ENCODE measurements around the gene BTBD9. TPM values are rescaled to one million over a fixed set of nuclear protein-coding genes. Genes with fewer than 3 reads are reported as not detected.

BTBD9 gene
- polyA plus RNA-seq, 1 donor from 2014 or later, result 15.2 TPM

DNA sequence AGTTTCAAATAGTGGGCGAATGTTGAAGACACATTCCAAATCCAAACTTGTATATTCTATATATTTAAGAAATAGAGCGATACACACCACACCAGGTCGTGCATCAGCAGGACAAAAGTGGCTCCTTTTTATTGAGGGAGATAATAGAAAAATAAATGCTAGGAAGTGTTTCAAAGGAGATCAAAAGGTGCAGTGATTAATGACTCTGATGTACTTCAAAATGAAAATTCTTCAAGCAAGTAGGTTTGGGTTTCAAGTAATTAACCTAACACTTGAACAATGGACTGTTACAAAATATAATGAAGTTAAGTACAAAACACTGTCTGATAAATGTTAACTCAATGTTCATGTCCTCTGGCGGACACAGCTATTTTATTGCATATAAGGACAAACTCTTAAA, 185.9 kb downstream of the BTBD9 start:
- peaks cover 0 to 4% (median 0%) of the 10 kb centered on the region in 3 donors for H3K4me1 Mint-ChIP-seq
- no peaks in the 10 kb centered on the region for H3K27me3 Mint-ChIP-seq
- H3K36me3 Mint-ChIP-seq, result peaks cover 14% of the 10 kb centered on the region
- no peak overlapping the region for H3K27ac Mint-ChIP-seq
- no peak overlapping the region for H3K4me3 Mint-ChIP-seq
- peaks cover 0 to 5% (median 0%) of the 10 kb centered on the region in 3 donors for H3K9me3 Mint-ChIP-seq

GRCh38 chr6:38452816-38453660, 186.7 kb downstream of the BTBD9 start:
- Mint-ChIP-seq H3K4me1 (peaks cover 0 to 2% (median 0%) of the 10 kb centered on the region in 3 donors), H3K4me3 (no peak overlapping the region), H3K27ac (no peak overlapping the region), H3K9me3 (peaks cover 0 to 5% (median 0%) of the 10 kb centered on the region in 3 donors), H3K27me3 (no peaks in the 10 kb centered on the region), H3K36me3 (peaks cover 11% of the 10 kb centered on the region)

GRCh38 chr6:38450717-38451116, 189.0 kb downstream of the BTBD9 start:
- H3K4me1 Mint-ChIP-seq, result peaks cover 0 to 2% (median 0%) of the 10 kb centered on the region in 3 donors
- no peaks in the 10 kb centered on the region for H3K27me3 Mint-ChIP-seq
- H3K4me3 Mint-ChIP-seq, result no peak overlapping the region
- peaks cover 0 to 5% (median 0%) of the 10 kb centered on the region in 3 donors for H3K9me3 Mint-ChIP-seq
- peaks cover 6% of the 10 kb centered on the region for H3K36me3 Mint-ChIP-seq
- H3K27ac Mint-ChIP-seq, result no peak overlapping the region

GRCh38 chr6:38445925-38446324, 193.8 kb downstream of the BTBD9 start:
- no peaks in the 10 kb centered on the region for H3K27me3 Mint-ChIP-seq

DNA sequence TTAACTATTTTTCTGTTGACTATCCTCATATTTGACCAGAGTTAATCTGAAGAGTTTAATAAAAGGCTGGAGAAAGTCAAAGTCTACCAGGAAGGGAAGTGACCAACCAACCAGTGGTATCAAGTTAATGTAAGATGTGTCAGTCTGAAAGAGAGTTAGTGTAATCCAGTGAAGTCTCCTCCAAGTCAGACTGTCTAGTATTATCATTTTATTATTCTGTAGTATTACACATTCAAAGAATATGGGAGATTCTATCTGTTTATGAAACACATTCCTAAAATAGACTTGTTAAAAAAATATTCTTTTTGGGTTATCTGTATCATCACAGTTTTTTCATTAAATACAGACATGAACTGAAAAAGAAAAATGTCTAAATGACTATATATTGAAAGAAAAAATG, 194.4 kb downstream of the BTBD9 start:
- Mint-ChIP-seq H3K9me3 (peaks cover 0 to 5% (median 0%) of the 10 kb centered on the region in 3 donors), H3K4me3 (no peak overlapping the region), H3K36me3 (peaks cover 11% of the 10 kb centered on the region), H3K27me3 (no peaks in the 10 kb centered on the region), H3K27ac (no peak overlapping the region), H3K4me1 (peaks cover 0 to 10% (median 5%) of the 10 kb centered on the region in 3 donors)

More at GRCh38 chr6:38445925-38446324, 193.8 kb downstream of the BTBD9 start:
- Mint-ChIP-seq H3K4me3 (no peak overlapping the region), H3K9me3 (peaks cover 0 to 5% (median 0%) of the 10 kb centered on the region in 3 donors), H3K4me1 (peaks cover 0 to 10% (median 5%) of the 10 kb centered on the region in 3 donors), H3K27ac (no peak overlapping the region), H3K36me3 (peaks cover 11% of the 10 kb centered on the region)

DNA sequence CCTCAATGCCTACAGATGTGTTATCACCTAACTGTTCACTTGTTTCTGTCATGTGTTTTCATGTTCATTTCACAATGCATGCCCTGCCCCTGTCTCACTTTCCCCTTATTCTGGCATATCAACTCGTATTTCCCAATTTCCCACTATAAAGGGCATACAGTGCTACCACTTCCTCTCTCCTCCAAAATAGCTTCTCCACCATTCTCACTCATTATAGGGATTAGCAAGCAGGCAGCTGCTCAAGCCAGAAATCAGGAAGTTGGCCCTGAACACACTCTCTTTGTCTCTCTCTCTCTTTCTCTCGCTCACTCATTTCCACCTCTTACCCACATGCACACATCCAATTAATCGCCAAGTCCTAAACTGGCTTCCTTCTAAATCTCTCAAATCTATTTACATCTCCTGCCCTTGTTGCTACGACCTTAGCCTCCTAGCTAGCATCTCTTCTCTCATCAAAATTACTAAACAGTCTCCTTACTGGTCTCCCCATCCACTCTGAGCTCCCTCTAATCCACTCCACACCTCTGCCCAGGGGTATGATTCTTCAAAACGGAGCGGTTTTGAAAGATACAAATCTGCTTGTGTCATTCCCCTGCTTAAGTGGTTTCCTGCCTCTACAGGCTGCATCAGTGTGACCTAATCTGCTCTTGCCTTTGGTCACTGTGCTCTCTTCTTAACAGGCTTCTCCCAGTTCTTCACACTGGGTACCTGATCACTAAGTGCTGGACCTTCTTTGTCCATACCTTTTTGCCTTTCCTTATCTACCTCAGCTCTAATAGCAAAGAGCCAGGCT, 196.2 kb downstream of the BTBD9 start:
- H3K27ac Mint-ChIP-seq, result peak overlapping the region in 1 of 3 donors; percentile 53
- no peaks in the 10 kb centered on the region for H3K27me3 Mint-ChIP-seq
- H3K4me3 Mint-ChIP-seq, result no peak overlapping the region
- H3K36me3 Mint-ChIP-seq, result peaks cover 8% of the 10 kb centered on the region
- H3K4me1 Mint-ChIP-seq, result peaks cover 3 to 14% (median 8%) of the 10 kb centered on the region in 3 donors
- no peaks in the 10 kb centered on the region for H3K9me3 Mint-ChIP-seq

GRCh38 chr6:38438097-38438496, 201.6 kb downstream of the BTBD9 start:
- Mint-ChIP-seq H3K9me3 (peaks cover 0 to 4% (median 0%) of the 10 kb centered on the region in 3 donors), H3K27ac (no peak overlapping the region), H3K27me3 (no peaks in the 10 kb centered on the region), H3K4me3 (no peak overlapping the region), H3K4me1 (peaks cover 24 to 33% (median 25%) of the 10 kb centered on the region in 3 donors), H3K36me3 (peaks cover 8% of the 10 kb centered on the region)

DNA sequence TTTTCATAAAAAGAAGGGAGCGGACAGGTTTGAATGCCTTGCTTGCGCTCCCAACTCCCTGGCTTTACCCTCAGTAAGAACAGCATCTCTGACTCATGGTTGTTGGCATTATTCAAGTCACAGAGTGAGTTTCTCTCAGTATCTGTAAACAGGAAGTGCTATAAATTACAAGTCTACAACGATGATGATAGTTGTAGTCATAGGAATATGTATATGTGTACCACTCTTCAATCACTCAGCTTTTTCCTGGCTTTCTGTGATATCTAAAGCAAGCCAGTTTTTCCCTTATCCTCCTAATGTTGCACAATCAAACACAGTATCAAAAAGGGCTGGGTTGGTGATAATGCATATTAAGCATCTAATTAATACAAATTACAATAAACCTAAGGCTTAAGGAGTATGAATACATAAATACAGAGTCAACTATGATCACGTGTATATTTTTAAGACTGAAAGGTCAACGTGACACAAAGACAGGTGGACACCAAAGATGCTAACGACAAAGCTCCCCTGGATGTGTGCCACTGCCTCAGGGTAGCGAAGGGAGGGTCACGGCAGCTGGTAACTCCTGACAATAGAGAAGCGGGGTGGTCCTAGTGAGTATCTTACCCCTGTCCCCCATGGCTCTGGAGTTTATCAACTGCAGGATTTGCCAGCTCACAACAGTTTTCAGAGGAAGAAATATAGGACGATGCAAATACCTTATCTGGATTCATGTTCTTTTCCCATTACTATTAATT, 202.8 kb downstream of the BTBD9 start:
- H3K4me3 Mint-ChIP-seq, result no peak overlapping the region
- H3K27ac Mint-ChIP-seq, result peak overlapping the region in 1 of 3 donors; percentile 61
- no peaks in the 10 kb centered on the region for H3K27me3 Mint-ChIP-seq
- peaks cover 24 to 40% (median 29%) of the 10 kb centered on the region in 3 donors for H3K4me1 Mint-ChIP-seq
- peaks cover 0 to 11% (median 0%) of the 10 kb centered on the region in 3 donors for H3K9me3 Mint-ChIP-seq
- peaks cover 10% of the 10 kb centered on the region for H3K36me3 Mint-ChIP-seq

- peaks cover 6% of the 10 kb centered on the region for H3K36me3 Mint-ChIP-seq
- peak overlapping the region in 1 of 3 donors; percentile 74 for H3K27ac Mint-ChIP-seq
- no peak overlapping the region for H3K4me3 Mint-ChIP-seq
- H3K4me1 Mint-ChIP-seq, result peaks cover 32 to 53% (median 34%) of the 10 kb centered on the region in 3 donors
- peaks cover 0 to 16% (median 2%) of the 10 kb centered on the region in 3 donors for H3K9me3 Mint-ChIP-seq
- no peaks in the 10 kb centered on the region for H3K27me3 Mint-ChIP-seq
Observed at GRCh38 chr6:38435330-38435729, 204.4 kb downstream of the BTBD9 start.

DNA sequence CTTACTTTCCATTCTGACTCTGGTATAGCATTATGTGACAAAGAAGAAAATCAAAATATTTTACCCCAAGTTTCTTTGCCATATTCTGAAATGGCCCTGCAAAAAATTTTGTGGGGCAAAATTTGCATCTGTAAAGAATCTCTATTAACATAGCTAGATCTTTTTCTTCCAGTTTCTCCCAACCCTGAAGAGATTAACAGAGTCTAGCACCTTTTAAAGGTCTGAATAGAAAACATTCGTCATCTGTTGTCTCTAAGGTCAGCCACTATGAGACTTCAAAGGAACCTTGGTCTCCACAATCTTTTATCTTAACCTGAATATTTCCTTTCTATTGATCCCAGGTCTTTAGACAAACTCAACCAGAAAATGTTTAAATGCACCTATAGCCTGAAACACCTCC, 205.7 kb downstream of the BTBD9 start:
- Mint-ChIP-seq H3K4me3 (no peak overlapping the region), H3K36me3 (peaks cover 8% of the 10 kb centered on the region), H3K27ac (no peak overlapping the region)

GRCh38 chr6:38432479-38432878, 207.2 kb downstream of the BTBD9 start:
- H3K9me3 Mint-ChIP-seq, result peaks cover 2 to 16% (median 3%) of the 10 kb centered on the region in 3 donors
- H3K27ac Mint-ChIP-seq, result peak overlapping the region in 1 of 3 donors; percentile 67
- peaks cover 7% of the 10 kb centered on the region for H3K36me3 Mint-ChIP-seq
- H3K4me3 Mint-ChIP-seq, result no peak overlapping the region
- peaks cover 2% of the 10 kb centered on the region for H3K27me3 Mint-ChIP-seq
- peaks cover 35 to 50% (median 41%) of the 10 kb centered on the region in 3 donors for H3K4me1 Mint-ChIP-seq

More for the DNA sequence above, 205.7 kb downstream of the BTBD9 start:
- Mint-ChIP-seq H3K9me3 (peaks cover 2 to 16% (median 2%) of the 10 kb centered on the region in 3 donors), H3K4me1 (peaks cover 33 to 58% (median 39%) of the 10 kb centered on the region in 3 donors), H3K27me3 (no peaks in the 10 kb centered on the region)

- Mint-ChIP-seq H3K4me1 (peaks cover 36 to 51% (median 42%) of the 10 kb centered on the region in 3 donors), H3K9me3 (peaks cover 2 to 16% (median 3%) of the 10 kb centered on the region in 3 donors), H3K36me3 (peaks cover 8% of the 10 kb centered on the region), H3K27me3 (peaks cover 2% of the 10 kb centered on the region), H3K4me3 (peak overlapping the region in 1 of 4 donors; percentile 10), H3K27ac (peak overlapping the region in 1 of 3 donors; percentile 67)
Observed at GRCh38 chr6:38432079-38432478, 207.7 kb downstream of the BTBD9 start.

- Mint-ChIP-seq H3K27ac (peak overlapping the region in 1 of 3 donors; percentile 59), H3K27me3 (peaks cover 2% of the 10 kb centered on the region), H3K4me1 (peaks cover 32 to 55% (median 43%) of the 10 kb centered on the region in 3 donors), H3K36me3 (peaks cover 8% of the 10 kb centered on the region), H3K4me3 (peak overlapping the region in 1 of 4 donors; percentile 52), H3K9me3 (peaks cover 2 to 16% (median 3%) of the 10 kb centered on the region in 3 donors)
Observed at GRCh38 chr6:38429546-38429945, 210.2 kb downstream of the BTBD9 start.

Data from IgD-negative memory B cell (primary cell).